K562 (cell line): ENCODE data around the gene FNDC11.

Experiments used
- ARID2 ChIP-seq: fragments of 450-650 bp; IDR thresholded peaks from 2 replicates; pipeline ENCODE4 v1.6.1; 2017; ENCODE audit warnings: antibody characterized with exemption, mild to moderate bottlenecking
- JUND ChIP-seq, 2 experiments: IDR thresholded peaks; 2 replicates in 1 of 2; 3 replicates in 1 of 2; pipeline ENCODE4 v1.6.1; 2011; ENCODE audit warnings: borderline replicate concordance in 2 of 2, low read depth in 2 of 2, low read length in 2 of 2, improper control_type of control experiment in 1 of 2, missing biosample characterization in 1 of 2, missing genetic modification characterization in 1 of 2, missing genetic modification reagents in 1 of 2
- KDM4B ChIP-seq, 2 experiments: fragments of 450-650 bp in 1 of 2; sonication (generic) in 1 of 2; IDR thresholded peaks; 2 replicates each; pipeline ENCODE4 v1.6.1; 2016 to 2017; ENCODE audit warnings: borderline replicate concordance in 2 of 2, antibody characterized with exemption in 1 of 2, low read depth in 1 of 2, mild to moderate bottlenecking in 1 of 2
- KLF6 ChIP-seq: fragments of 250-450 bp; sonication (Bioruptor Pico); IDR thresholded peaks from 2 replicates; pipeline ENCODE4 v1.4.0; 2020; ENCODE audit warnings: mild to moderate bottlenecking, moderate library complexity, borderline replicate concordance
- MNT ChIP-seq, 2 experiments: fragments of 450-650 bp; conservative IDR thresholded peaks; 2 replicates each; pipeline ENCODE4 v1.6.1; 2017; ENCODE audit warnings: mild to moderate bottlenecking in 2 of 2, moderate library complexity in 2 of 2
- MYC ChIP-seq, 2 experiments: fragments of 250-450 bp in 1 of 2; sonication (Bioruptor Pico) in 1 of 2; IDR thresholded peaks; 2 replicates each; pipeline versions ENCODE4 v1.5.1 to v1.6.1; 2012 to 2021; ENCODE audit warnings: low read depth in 2 of 2, borderline replicate concordance in 1 of 2, improper control_type of control experiment in 1 of 2, low read length in 1 of 2, mild to moderate bottlenecking in 1 of 2, moderate library complexity in 1 of 2
- PRPF4 ChIP-seq: fragments of 200-400 bp; formaldehyde crosslinking; IDR thresholded peaks from one replicate; pipeline ENCODE4 v1.6.1; 2017; ENCODE audit warnings: low read length, low read depth, mild to moderate bottlenecking; ENCODE audit not compliant: insufficient read depth, poor library complexity, severe bottlenecking
- SREBF1 ChIP-seq: fragments of 150-350 bp; IDR thresholded peaks from 2 replicates; pipeline ENCODE4 v1.6.1; 2014; ENCODE audit warnings: antibody characterized with exemption, low read depth, low read length, borderline replicate concordance
- TAL1 ChIP-seq: fragments of 450-650 bp; IDR thresholded peaks from 2 replicates; pipeline ENCODE4 v1.6.1; 2016; ENCODE audit warnings: mild to moderate bottlenecking
- TFAM ChIP-seq: fragments of 250-450 bp; sonication (Bioruptor Pico); conservative IDR thresholded peaks from 2 replicates; pipeline ENCODE4 v1.5.0; 2021; ENCODE audit warnings: mild to moderate bottlenecking, moderate library complexity
- ZNF518B ChIP-seq: fragments of 250-450 bp; sonication (Bioruptor Pico); IDR thresholded peaks from 2 replicates; pipeline ENCODE4 v1.5.0; 2021; ENCODE audit warnings: mild to moderate bottlenecking, moderate library complexity
- TF ChIP-seq, protein P1 (sequence below), 3 experiments: IDR thresholded peaks in 2 of 3; conservative IDR thresholded peaks in 1 of 3; 2 replicates each; pipeline ENCODE4 v1.5.1; 2011 to 2012; ENCODE audit warnings: low read length in 3 of 3, mild to moderate bottlenecking in 3 of 3, control low read depth in 2 of 3, improper control_type of control experiment in 1 of 3, inconsistent platforms in 1 of 3, low read depth in 1 of 3, mixed read lengths in 1 of 3, moderate library complexity in 1 of 3; ENCODE audit not compliant: insufficient read depth in 2 of 3
- TF ChIP-seq, protein P2 (sequence below): sonication (generic); formaldehyde crosslinking; IDR thresholded peaks from 2 replicates; pipeline ENCODE4 v1.4.0; 2020; ENCODE audit warnings: mild to moderate bottlenecking, missing genetic modification reagents
- TF ChIP-seq, protein P3 (sequence below): fragments of 450-650 bp; IDR thresholded peaks from 2 replicates; pipeline ENCODE4 v1.6.1; 2016; ENCODE audit warnings: borderline replicate concordance

DNA sequence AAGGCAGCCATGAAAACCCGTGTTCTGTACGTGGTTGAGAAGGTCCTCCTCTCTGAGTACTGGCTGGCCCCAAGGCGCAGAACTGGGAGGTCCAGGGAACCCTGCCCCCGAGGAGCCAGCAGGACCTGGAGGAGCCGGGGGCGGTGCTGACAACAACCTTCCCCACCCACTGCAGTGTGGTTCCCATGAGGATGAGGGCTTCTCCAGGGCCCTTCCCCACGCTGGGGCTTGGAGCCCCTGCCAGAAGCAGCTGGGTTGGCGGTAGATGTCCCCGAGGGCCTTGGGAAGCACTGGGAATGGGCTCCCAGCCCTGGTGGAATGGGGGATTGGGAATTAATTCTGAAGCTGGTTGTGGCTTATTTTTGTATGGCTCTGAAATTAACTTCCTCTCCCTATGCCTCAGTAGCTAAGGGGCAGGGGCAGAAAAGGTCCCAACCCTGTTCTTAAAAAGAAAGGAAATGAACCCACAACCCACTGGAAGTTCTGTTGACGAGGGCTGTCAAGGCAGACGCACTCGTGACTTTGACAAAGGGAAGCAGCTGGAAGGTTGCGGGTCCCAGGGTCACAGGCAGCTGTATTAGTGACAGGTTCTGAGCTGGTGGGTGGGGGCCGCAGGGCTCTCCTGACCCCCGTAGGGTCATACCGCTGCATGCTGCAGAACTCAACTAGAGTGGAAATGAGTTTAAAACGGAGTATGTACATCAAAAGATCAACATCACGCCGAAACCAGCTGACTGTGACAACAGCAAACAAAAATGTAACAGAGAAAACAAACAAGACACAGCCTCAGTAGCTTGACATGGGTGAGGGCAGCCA is 34.0 kb downstream of the FNDC11 start:
- no peak for TF ChIP-seq SREBF1
- TF ChIP-seq, protein P1, sequence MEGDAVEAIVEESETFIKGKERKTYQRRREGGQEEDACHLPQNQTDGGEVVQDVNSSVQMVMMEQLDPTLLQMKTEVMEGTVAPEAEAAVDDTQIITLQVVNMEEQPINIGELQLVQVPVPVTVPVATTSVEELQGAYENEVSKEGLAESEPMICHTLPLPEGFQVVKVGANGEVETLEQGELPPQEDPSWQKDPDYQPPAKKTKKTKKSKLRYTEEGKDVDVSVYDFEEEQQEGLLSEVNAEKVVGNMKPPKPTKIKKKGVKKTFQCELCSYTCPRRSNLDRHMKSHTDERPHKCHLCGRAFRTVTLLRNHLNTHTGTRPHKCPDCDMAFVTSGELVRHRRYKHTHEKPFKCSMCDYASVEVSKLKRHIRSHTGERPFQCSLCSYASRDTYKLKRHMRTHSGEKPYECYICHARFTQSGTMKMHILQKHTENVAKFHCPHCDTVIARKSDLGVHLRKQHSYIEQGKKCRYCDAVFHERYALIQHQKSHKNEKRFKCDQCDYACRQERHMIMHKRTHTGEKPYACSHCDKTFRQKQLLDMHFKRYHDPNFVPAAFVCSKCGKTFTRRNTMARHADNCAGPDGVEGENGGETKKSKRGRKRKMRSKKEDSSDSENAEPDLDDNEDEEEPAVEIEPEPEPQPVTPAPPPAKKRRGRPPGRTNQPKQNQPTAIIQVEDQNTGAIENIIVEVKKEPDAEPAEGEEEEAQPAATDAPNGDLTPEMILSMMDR (IDR thresholded peaks at IDR 0.05 in 2 of 3, conservative IDR thresholded peaks at IDR 0.05 in 1 of 3; ENCODE audit: insufficient read depth in 2 of 3, low read depth in 1 of 3, low read length in 3 of 3): no peak
- no peak for TF ChIP-seq TFAM
- TF ChIP-seq, protein P2, sequence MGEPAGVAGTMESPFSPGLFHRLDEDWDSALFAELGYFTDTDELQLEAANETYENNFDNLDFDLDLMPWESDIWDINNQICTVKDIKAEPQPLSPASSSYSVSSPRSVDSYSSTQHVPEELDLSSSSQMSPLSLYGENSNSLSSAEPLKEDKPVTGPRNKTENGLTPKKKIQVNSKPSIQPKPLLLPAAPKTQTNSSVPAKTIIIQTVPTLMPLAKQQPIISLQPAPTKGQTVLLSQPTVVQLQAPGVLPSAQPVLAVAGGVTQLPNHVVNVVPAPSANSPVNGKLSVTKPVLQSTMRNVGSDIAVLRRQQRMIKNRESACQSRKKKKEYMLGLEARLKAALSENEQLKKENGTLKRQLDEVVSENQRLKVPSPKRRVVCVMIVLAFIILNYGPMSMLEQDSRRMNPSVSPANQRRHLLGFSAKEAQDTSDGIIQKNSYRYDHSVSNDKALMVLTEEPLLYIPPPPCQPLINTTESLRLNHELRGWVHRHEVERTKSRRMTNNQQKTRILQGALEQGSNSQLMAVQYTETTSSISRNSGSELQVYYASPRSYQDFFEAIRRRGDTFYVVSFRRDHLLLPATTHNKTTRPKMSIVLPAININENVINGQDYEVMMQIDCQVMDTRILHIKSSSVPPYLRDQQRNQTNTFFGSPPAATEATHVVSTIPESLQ (CRISPR knock-in tag): no peak
- TF ChIP-seq, protein P3, sequence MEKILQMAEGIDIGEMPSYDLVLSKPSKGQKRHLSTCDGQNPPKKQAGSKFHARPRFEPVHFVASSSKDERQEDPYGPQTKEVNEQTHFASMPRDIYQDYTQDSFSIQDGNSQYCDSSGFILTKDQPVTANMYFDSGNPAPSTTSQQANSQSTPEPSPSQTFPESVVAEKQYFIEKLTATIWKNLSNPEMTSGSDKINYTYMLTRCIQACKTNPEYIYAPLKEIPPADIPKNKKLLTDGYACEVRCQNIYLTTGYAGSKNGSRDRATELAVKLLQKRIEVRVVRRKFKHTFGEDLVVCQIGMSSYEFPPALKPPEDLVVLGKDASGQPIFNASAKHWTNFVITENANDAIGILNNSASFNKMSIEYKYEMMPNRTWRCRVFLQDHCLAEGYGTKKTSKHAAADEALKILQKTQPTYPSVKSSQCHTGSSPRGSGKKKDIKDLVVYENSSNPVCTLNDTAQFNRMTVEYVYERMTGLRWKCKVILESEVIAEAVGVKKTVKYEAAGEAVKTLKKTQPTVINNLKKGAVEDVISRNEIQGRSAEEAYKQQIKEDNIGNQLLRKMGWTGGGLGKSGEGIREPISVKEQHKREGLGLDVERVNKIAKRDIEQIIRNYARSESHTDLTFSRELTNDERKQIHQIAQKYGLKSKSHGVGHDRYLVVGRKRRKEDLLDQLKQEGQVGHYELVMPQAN: no peak
- no peak for TF ChIP-seq MYC (IDR thresholded peaks at IDR 0.05; ENCODE audit: low read depth, low read length)
- no peak for TF ChIP-seq MYC (CRISPR knock-in tag; IDR thresholded peaks at IDR 0.05; ENCODE audit: borderline replicate concordance, low read depth)
- no peak for TF ChIP-seq MNT (conservative IDR thresholded peaks at IDR 0.05)
- TF ChIP-seq ZNF518B (CRISPR knock-in tag): no peak
- TF ChIP-seq JUND (IDR thresholded peaks at IDR 0.05; ENCODE audit: borderline replicate concordance, low read depth, low read length): no peak
- no peak for TF ChIP-seq JUND (tag; IDR thresholded peaks at IDR 0.05; ENCODE audit: borderline replicate concordance, low read depth, low read length)
- TF ChIP-seq KLF6: no peak
- no peak for TF ChIP-seq PRPF4
- no peak for TF ChIP-seq TAL1
- TF ChIP-seq ARID2: no peak
- TF ChIP-seq KDM4B (IDR thresholded peaks at IDR 0.05; ENCODE audit: borderline replicate concordance in 2 of 2, low read depth in 1 of 2): no peak
